Mucosa of stomach (tissue), 1 donor: Measurements from ENCODE around the gene PAIP2B.

Experiments used
- H3K27me3 ChIP-seq: one replicate; pipeline ENCODE4 v1.7.0; 2013; ENCODE audit warnings: mild to moderate bottlenecking, low read length; ENCODE audit not compliant: control insufficient read depth, insufficient read depth
- H3K36me3 ChIP-seq: one replicate; pipeline ENCODE4 v1.7.0; 2013; ENCODE audit warnings: low read length; ENCODE audit not compliant: control insufficient read depth, insufficient read depth
- H3K4me1 ChIP-seq: one replicate; pipeline ENCODE4 v1.7.0; 2013; ENCODE audit warnings: mild to moderate bottlenecking, low read length; ENCODE audit not compliant: control insufficient read depth, insufficient read depth
- H3K4me3 ChIP-seq: one replicate; pipeline ENCODE4 v1.7.0; 2013; ENCODE audit warnings: low read length
- H3K9ac ChIP-seq: one replicate; pipeline ENCODE4 v1.7.0; 2013; ENCODE audit warnings: mild to moderate bottlenecking, low read length, moderate library complexity
- H3K9me3 ChIP-seq: one replicate; pipeline ENCODE4 v1.7.0; 2013; ENCODE audit warnings: mild to moderate bottlenecking, low read length, moderate library complexity; ENCODE audit not compliant: control insufficient read depth
- donor health status: Pancreatic carcinoma.

The PAIP2B gene

DNA sequence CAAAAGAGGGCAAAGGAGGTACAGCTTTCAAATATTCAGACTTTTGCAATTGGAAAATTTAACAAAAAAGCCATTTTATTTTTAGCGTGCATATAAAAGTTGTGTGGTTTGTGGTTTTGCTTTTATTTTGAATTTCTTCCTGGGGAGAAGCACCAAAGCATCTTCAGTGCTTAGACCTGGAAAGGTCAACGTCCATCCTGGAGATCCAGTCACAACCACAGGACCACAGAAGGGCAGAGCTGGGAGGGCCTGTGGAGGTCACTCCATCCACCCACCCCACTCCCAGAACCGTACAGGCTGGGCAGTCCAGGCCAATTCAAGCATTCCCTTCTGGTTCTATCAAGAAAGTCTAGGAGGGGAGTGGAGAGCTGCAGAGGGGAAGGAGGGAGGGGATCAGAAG, 52.7 kb downstream of the PAIP2B start:
- no peaks in the 10 kb centered on the region for H3K36me3 ChIP-seq
- H3K9me3 ChIP-seq, result no peaks in the 10 kb centered on the region
- H3K9ac ChIP-seq, result no peak overlapping the region
- no peak overlapping the region for H3K4me3 ChIP-seq
- H3K27me3 ChIP-seq, result no peaks in the 10 kb centered on the region
- H3K4me1 ChIP-seq, result no peaks in the 10 kb centered on the region

DNA sequence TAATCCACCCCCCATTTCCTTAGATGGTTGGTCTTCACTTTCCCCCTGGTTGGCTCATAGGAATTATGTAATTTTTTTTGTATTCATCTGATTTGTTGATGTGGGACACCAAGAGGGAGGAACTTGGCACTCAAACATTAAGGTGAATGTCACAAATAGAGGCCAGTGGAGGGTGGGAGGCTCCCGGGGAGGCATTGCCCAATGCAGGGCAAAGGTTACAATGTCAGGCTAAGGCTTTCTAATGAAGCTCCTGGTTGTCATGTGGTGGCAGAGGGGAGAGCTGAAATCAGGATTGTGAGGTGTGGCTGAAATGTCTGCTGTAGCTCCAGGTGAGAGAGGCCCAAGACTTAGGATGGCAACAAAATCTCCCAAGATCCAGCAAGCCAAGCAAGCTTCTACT, 53.8 kb downstream of the PAIP2B start:
- H3K27me3 ChIP-seq, result no peaks in the 10 kb centered on the region
- H3K9me3 ChIP-seq, result no peaks in the 10 kb centered on the region
- H3K9ac ChIP-seq, result no peak overlapping the region
- H3K4me3 ChIP-seq, result no peak overlapping the region
- no peaks in the 10 kb centered on the region for H3K36me3 ChIP-seq
- H3K4me1 ChIP-seq, result no peaks in the 10 kb centered on the region

DNA sequence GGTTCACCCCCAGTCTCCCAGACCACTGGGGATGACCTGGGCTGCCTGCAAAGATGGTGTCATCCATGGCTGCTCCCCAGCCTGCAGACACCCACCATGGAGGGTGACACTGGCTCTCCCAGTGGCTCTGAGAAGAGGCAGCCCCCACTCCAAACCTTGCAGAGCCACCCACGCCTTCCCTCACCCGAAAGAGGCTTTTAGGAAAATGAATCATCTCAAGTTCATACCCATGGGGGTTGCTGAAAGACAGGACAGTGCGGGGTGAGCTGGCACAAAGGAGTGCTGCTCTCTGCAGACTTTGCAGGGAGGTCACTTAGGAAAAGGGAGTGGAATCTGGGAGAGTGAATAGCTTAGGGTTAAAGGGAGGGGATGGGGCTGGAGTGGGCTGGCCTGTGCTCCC, 60.1 kb downstream of the PAIP2B start:
- Histone ChIP-seq H3K9ac (no peak overlapping the region), H3K4me1 (no peaks in the 10 kb centered on the region)

DNA sequence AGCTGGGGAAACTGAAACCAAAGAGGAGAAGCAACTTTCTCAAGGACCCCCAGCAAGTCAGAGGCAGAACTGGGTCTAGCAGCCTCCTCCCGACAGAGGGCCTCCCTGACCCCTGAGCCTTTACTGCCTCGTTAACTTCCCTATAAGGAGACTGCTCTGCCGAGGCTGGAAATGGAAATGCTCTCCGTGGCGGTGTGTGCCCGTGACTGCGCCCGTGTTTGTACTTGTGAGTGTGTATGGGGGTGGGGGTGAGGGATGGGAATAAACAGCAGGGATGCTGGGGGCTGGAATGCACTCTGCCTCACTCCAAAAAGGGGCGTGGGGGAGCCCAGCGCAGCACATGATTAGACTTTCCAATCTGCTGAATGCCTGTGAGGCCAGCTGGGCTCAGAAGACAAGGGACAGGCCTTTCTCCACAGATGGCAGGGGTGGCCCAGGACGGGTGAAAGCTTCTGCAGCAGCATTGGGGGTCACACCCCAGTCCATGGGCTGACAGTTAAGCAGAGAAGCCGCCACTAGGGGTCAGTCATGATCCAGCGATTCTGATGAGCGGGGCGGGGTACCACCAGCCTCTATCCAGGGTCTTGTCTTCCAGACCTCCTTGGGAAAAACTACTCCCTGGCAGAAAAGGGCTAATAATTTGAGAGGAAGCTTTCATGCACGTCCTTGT, 69.6 kb downstream of the PAIP2B start:
- Histone ChIP-seq H3K4me1 (peaks cover 5% of the 10 kb centered on the region), H3K27me3 (peaks cover 8% of the 10 kb centered on the region), H3K9me3 (no peaks in the 10 kb centered on the region), H3K9ac (peak overlapping the region; percentile 6), H3K4me3 (no peak overlapping the region), H3K36me3 (no peaks in the 10 kb centered on the region)

More for the DNA sequence above, 60.1 kb downstream of the PAIP2B start:
- Histone ChIP-seq H3K4me3 (no peak overlapping the region), H3K36me3 (no peaks in the 10 kb centered on the region), H3K9me3 (no peaks in the 10 kb centered on the region), H3K27me3 (no peaks in the 10 kb centered on the region)

DNA sequence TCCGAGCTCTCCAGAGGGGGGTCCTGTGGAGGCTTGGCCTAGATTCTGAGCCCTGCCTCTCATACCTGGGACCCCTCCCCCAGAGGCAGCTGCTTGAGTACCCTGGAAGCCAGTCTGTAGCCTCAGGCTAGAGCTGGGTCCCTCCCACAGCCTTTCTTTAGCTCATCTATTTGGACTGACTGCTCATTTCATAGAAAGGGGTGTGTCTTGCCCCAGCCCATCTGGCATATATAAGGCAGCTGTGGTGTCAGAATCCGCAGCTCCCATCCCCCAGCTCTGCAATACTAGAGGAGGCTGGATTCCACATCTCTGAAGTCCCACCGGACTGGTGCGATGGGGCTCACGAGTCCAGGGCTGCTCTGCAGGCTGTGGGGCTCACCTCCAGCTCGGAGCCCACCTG, 70.3 kb downstream of the PAIP2B start:
- Histone ChIP-seq H3K27me3 (peaks cover 8% of the 10 kb centered on the region), H3K36me3 (no peaks in the 10 kb centered on the region), H3K4me1 (peaks cover 5% of the 10 kb centered on the region), H3K9ac (no peak overlapping the region), H3K9me3 (no peaks in the 10 kb centered on the region), H3K4me3 (no peak overlapping the region)

DNA sequence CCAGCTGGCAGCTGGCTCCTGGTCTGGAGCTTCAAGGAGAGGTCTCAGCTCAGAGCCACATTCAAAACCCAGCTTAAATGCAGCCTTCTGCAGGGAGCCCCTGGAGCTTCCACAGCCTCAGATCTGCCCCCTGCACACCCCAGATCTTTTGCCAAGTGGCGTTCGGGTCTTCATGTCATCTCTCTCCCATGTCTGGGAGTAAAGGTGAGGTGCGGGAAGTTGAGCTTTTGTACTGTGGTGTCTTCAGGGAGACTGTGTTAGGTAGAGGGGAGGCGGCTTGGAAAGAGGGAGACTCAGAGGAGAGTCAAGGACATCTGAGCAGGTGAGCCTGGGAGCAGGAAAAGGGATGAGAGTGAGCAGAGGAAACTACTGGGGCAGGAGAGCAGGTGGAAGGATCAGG, 71.1 kb downstream of the PAIP2B start:
- Histone ChIP-seq H3K9ac (no peak overlapping the region), H3K4me1 (peaks cover 5% of the 10 kb centered on the region), H3K9me3 (no peaks in the 10 kb centered on the region), H3K4me3 (no peak overlapping the region), H3K36me3 (no peaks in the 10 kb centered on the region), H3K27me3 (peaks cover 8% of the 10 kb centered on the region)

DNA sequence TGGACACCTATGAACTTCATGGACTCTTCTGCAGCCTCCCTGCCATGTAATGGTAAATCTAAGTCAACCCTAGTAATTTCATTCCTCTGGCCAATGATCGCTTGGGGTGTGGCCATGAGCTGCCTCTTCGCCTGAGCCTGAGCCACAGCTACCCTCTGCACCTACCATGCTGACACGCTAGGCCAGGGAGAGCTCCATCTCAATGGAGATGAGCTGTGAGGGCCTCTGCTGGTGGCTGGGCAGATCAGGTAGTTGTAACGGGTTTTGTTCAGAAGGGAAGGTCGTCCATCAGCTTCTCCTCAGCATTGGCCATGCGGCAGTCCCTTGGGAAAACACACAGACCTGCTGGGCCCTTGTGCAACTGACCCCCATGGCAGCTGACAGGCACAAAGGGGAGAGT, 72.1 kb downstream of the PAIP2B start:
- H3K9me3 ChIP-seq, result no peaks in the 10 kb centered on the region
- H3K4me3 ChIP-seq, result no peak overlapping the region
- peaks cover 8% of the 10 kb centered on the region for H3K27me3 ChIP-seq
- peaks cover 5% of the 10 kb centered on the region for H3K4me1 ChIP-seq
- H3K36me3 ChIP-seq, result no peaks in the 10 kb centered on the region
- H3K9ac ChIP-seq, result no peak overlapping the region

DNA sequence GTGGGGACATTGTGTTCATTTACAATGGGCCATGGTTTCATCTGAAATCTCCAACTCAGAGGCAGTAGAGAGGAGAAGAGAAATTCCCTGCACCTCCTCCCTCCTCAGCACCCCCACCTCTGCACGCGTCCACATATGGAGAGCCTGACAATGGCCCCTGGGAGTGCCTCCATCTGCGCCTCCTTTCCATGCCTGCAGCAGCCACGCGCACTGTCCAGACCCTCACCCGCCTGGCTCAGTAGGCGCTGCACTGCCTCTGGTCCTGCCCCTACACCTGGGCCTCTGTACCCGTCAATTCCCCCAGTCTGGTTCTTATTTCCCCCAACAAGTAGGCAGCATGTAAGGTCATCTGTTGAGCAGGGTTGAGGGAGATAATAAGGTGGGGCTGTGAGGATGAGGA, 72.6 kb downstream of the PAIP2B start:
- Histone ChIP-seq H3K4me1 (peaks cover 5% of the 10 kb centered on the region), H3K27me3 (peaks cover 8% of the 10 kb centered on the region), H3K4me3 (no peak overlapping the region), H3K9ac (no peak overlapping the region), H3K36me3 (no peaks in the 10 kb centered on the region), H3K9me3 (no peaks in the 10 kb centered on the region)

DNA sequence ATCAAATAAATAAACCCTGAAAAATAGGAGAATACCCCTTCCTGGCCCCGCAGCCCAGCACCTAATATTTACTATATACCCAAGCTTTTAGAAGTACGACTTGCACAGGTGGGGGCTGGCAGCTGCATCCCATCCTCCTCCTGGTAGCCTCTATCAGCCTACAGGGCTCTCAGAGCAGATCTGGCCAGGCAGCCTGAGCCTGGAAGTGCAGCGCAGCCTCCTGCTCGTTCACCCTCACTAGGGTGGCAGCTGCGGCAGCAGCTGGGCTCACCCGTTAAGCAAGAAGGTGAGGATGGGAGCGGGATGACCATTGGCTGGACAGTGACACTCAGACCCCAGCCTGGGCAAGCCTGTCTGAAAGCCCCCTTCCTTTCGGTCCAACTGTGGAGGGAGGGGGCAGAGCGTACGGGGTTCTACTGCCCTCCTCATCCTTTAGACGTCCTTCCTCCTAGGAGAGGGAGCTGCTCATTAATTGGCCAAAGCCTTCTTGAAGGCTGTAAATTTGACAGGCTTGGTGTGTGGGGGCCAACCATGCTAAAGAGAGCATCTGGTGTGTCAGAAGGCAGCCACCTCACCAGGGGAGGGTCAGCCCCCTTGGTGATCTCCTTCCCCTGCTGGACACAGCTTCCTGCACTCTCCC, 73.2 kb downstream of the PAIP2B start:
- Histone ChIP-seq H3K9ac (no peak overlapping the region), H3K9me3 (no peaks in the 10 kb centered on the region), H3K27me3 (peaks cover 8% of the 10 kb centered on the region)

DNA sequence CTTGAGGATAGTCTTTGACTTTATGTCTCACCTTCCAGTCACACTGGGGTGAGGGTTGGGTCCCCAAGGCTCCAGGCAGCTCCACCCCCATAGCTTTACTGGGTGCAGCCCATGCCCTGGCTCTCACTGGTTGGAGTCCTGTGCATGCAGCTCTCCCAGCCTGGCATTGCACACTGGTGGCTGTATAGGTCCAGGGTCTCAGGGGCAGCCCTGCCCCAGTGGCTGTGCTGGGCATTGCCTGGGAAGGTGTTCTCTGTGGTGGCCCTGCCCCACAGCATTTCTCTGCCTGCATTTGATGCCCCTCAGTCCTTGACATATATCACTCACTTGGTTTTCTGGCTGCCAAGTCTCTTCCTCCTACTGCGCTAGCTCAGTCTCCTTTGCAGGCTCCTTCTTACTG, 75.3 kb downstream of the PAIP2B start:
- no peaks in the 10 kb centered on the region for H3K4me1 ChIP-seq
- no peak overlapping the region for H3K9ac ChIP-seq
- peaks cover 2% of the 10 kb centered on the region for H3K27me3 ChIP-seq
- H3K4me3 ChIP-seq, result no peak overlapping the region
- peaks cover 6% of the 10 kb centered on the region for H3K36me3 ChIP-seq
- H3K9me3 ChIP-seq, result no peaks in the 10 kb centered on the region

More for the DNA sequence above, 73.2 kb downstream of the PAIP2B start:
- Histone ChIP-seq H3K4me3 (no peak overlapping the region), H3K4me1 (peaks cover 5% of the 10 kb centered on the region), H3K36me3 (peaks cover 1% of the 10 kb centered on the region)

DNA sequence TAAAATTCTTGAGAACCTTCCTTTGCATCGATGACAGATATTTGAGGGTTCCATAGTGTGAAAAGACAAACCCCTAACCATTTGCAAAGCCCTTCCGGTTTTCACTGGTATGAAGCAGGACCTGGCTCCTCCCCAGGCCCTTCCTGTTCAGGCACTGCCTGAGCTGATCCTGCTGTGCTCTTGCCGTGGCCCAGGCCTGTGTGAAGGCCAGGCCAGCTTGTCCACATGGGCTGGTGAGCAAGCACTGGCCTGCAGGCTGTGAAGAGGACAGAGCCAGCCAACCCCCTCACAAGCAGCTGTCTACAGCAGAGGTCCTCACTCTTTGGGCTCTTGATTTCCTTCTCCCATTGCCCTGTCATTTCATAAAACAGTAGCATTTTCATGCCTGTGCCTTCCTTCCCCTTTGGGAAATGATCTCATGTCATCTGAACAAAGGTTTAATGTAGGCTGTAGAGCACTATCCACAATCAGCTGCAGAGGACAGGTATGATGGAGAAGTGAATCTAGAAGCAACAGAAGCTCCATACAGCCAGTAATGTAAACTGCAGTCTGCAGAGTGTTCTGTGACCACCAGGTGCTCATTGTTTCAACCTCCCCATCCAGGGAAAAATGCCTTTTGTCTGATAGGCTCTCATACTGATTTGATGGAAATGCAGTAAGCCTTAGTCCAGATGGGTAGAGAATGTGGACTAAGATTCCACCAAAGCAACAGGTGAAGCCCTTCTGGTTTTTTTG, 76.7 kb downstream of the PAIP2B start:
- no peak overlapping the region for H3K9ac ChIP-seq
- no peaks in the 10 kb centered on the region for H3K27me3 ChIP-seq
- H3K4me1 ChIP-seq, result no peaks in the 10 kb centered on the region
- H3K9me3 ChIP-seq, result no peaks in the 10 kb centered on the region
- no peak overlapping the region for H3K4me3 ChIP-seq
- peaks cover 11% of the 10 kb centered on the region for H3K36me3 ChIP-seq

DNA sequence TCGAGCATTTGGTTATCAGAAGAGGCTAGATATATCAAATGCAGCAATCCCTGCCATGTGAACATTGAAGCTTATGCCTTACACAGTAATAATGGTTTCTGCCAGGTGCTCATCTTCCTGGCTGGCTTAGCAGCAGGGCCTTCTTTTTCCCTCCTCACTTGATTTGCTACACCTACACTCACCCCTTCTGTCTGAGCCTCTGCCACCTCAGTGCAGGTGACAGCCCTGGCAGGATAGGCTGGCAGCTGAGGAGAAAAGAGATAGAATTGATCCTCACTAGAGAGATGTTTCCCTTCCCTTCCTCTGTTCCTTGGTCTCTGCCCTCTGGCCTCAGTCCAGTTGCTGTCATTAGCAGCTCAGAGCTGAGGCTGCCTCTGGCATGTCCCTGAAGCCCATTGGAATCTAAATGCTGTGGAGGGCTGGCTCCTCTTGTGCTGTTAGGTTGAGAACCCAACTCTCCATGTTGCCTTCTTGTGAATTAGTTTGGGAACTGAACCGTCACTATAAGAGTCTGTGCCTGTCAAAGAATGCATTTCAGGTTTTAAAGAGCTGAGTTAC, 78.3 kb downstream of the PAIP2B start:
- no peaks in the 10 kb centered on the region for H3K9me3 ChIP-seq
- no peaks in the 10 kb centered on the region for H3K27me3 ChIP-seq
- H3K4me3 ChIP-seq, result no peak overlapping the region
- H3K9ac ChIP-seq, result no peak overlapping the region
- peaks cover 18% of the 10 kb centered on the region for H3K36me3 ChIP-seq
- H3K4me1 ChIP-seq, result no peaks in the 10 kb centered on the region
